Measurements from ENCODE around the gene DVL1.
A peak's percentile ranks its signal among the peaks of the same experiment; 100 is the strongest.

Gene DVL1

GRCh38 chr1:1314237-1314586 lies 35.0 kb downstream of the DVL1 start:
- Histone ChIP-seq H3K4me1 (peaks cover 12% of the 10 kb centered on the region), H3K9ac (no peak overlapping the region), H3K4me2 (no peak overlapping the region), H4K20me1 (peaks cover 94% of the 10 kb centered on the region), H3K27ac (no peak overlapping the region), H3K27me3 (no peaks in the 10 kb centered on the region), H3K36me3 (peaks cover 94% of the 10 kb centered on the region), H3K9me3 (no peaks in the 10 kb centered on the region), H3K4me3 (no peak overlapping the region)
- no peak for TF ChIP-seq Cebpa-rat (IDR thresholded peaks at IDR 0.05)

- Histone ChIP-seq H3K9ac (no peak overlapping the region), H3K4me3 (no peak overlapping the region), H4K20me1 (peaks cover 93% of the 10 kb centered on the region), H3K9me3 (no peaks in the 10 kb centered on the region), H3K4me1 (peaks cover 14% of the 10 kb centered on the region), H3K27me3 (no peaks in the 10 kb centered on the region), H3K4me2 (no peak overlapping the region), H3K27ac (no peak overlapping the region), H3K36me3 (peaks cover 89% of the 10 kb centered on the region)
- TF ChIP-seq Cebpa-rat (IDR thresholded peaks at IDR 0.05) = no peak
These were observed 35.5 kb downstream of the DVL1 start for GRCh38 chr1:1313500-1314236.

- Histone ChIP-seq H4K20me1 (peaks cover 83% of the 10 kb centered on the region), H3K9ac (no peak overlapping the region), H3K4me1 (peaks cover 14% of the 10 kb centered on the region), H3K27me3 (no peaks in the 10 kb centered on the region), H3K4me3 (no peak overlapping the region), H3K36me3 (peaks cover 79% of the 10 kb centered on the region), H3K9me3 (no peaks in the 10 kb centered on the region), H3K4me2 (no peak overlapping the region), H3K27ac (no peak overlapping the region)
- TF ChIP-seq Cebpa-rat (IDR thresholded peaks at IDR 0.05) = no peak
These were observed 36.5 kb downstream of the DVL1 start for GRCh38 chr1:1312450-1313314.

GRCh38 chr1:1311107-1312104 lies 37.8 kb downstream of the DVL1 start:
- H3K4me3 ChIP-seq = no peak overlapping the region
- H3K36me3 ChIP-seq = peaks cover 68% of the 10 kb centered on the region
- H3K9ac ChIP-seq = no peak overlapping the region
- H3K4me1 ChIP-seq = peaks cover 22% of the 10 kb centered on the region
- H4K20me1 ChIP-seq = peaks cover 82% of the 10 kb centered on the region
- no peaks in the 10 kb centered on the region for H3K9me3 ChIP-seq
- no peak overlapping the region for H3K4me2 ChIP-seq
- H3K27me3 ChIP-seq = no peaks in the 10 kb centered on the region
- no peak overlapping the region for H3K27ac ChIP-seq
- TF ChIP-seq Cebpa-rat (IDR thresholded peaks at IDR 0.05) = no peak

- Histone ChIP-seq H3K4me1 (peaks cover 30% of the 10 kb centered on the region), H3K9ac (no peak overlapping the region), H3K4me2 (0 out of 2 replicates have a peak overlapping the region, but pooled peaks have one; percentile 99), H3K9me3 (no peaks in the 10 kb centered on the region), H3K4me3 (no peak overlapping the region), H4K20me1 (peaks cover 84% of the 10 kb centered on the region), H3K27ac (no peak overlapping the region), H3K36me3 (peaks cover 60% of the 10 kb centered on the region), H3K27me3 (no peaks in the 10 kb centered on the region)
- no peak for TF ChIP-seq Cebpa-rat (IDR thresholded peaks at IDR 0.05)
These were observed 38.7 kb downstream of the DVL1 start for GRCh38 chr1:1310476-1311053.

GRCh38 chr1:1310109-1310385 lies 39.2 kb downstream of the DVL1 start:
- Histone ChIP-seq H3K9me3 (no peaks in the 10 kb centered on the region), H3K4me3 (0 out of 2 replicates have a peak overlapping the region, but pooled peaks have one; percentile 97), H3K27ac (no peak overlapping the region), H4K20me1 (peaks cover 85% of the 10 kb centered on the region), H3K4me1 (peaks cover 35% of the 10 kb centered on the region), H3K27me3 (no peaks in the 10 kb centered on the region), H3K4me2 (peak overlapping the region; percentile 99), H3K36me3 (peaks cover 56% of the 10 kb centered on the region), H3K9ac (peak overlapping the region; percentile 93; the same call in 1 of the 2 replicates)
- TF ChIP-seq Cebpa-rat (IDR thresholded peaks at IDR 0.05) = no peak

GRCh38 chr1:1309251-1310108 lies 39.7 kb downstream of the DVL1 start:
- no peak for TF ChIP-seq Cebpa-rat (IDR thresholded peaks at IDR 0.05)
- peak overlapping the region; percentile 97 for H3K4me3 ChIP-seq
- H3K9me3 ChIP-seq = no peaks in the 10 kb centered on the region
- peaks cover 51% of the 10 kb centered on the region for H3K36me3 ChIP-seq
- H3K9ac ChIP-seq = peak overlapping the region; percentile 93
- peak overlapping the region; percentile 99 for H3K4me2 ChIP-seq
- H3K27me3 ChIP-seq = no peaks in the 10 kb centered on the region
- peak overlapping the region; percentile 94 for H3K27ac ChIP-seq
- peaks cover 41% of the 10 kb centered on the region for H3K4me1 ChIP-seq
- peaks cover 85% of the 10 kb centered on the region for H4K20me1 ChIP-seq

GRCh38 chr1:1308756-1309250 lies 40.4 kb downstream of the DVL1 start:
- peak overlapping the region; percentile 93 for H3K9ac ChIP-seq
- no peaks in the 10 kb centered on the region for H3K27me3 ChIP-seq
- peaks cover 85% of the 10 kb centered on the region for H4K20me1 ChIP-seq
- peaks cover 44% of the 10 kb centered on the region for H3K36me3 ChIP-seq
- no peaks in the 10 kb centered on the region for H3K9me3 ChIP-seq
- no peak for TF ChIP-seq Cebpa-rat (IDR thresholded peaks at IDR 0.05)
- peaks cover 48% of the 10 kb centered on the region for H3K4me1 ChIP-seq
- peak overlapping the region; percentile 94 for H3K27ac ChIP-seq
- peak overlapping the region; percentile 99 for H3K4me2 ChIP-seq
- H3K4me3 ChIP-seq = peak overlapping the region; percentile 97

Measured in BLaER1 (cell line).